Activated CD4-positive, alpha-beta T cell treated with anti-CD3 and anti-CD28 coated beads for 36 hours (primary cell): Measurements from ENCODE around the gene NFS1. TPM values are rescaled to one million over a fixed set of nuclear protein-coding genes. Genes with fewer than 3 reads are reported as not detected.
"Not testable (repeated sequence)": the region's sequence is repeated elsewhere in the genome, so short reads cannot be mapped to it uniquely, and the experiment has no call there.

ENCODE experiments used
- ATAC-seq: fragments of 200-7000 bp; cut with Tn5 transposase; one replicate; pipeline ENCODE4 v1.10.0; 2021; ENCODE audit warnings: mild to moderate bottlenecking, moderate library complexity
- CTCF ChIA-PET: fragments of 350-600 bp; sonication (Branson Sonifier 250); formaldehyde crosslinking; loops from one replicate; lab custom pipeline; 2021; ENCODE audit warnings: antibody characterized with exemption; lab: Charles Lee
- POLR2A ChIA-PET: fragments of 350-600 bp; sonication (Branson Sonifier 250); formaldehyde crosslinking; loops from one replicate; lab custom pipeline; 2021; ENCODE audit warnings: antibody characterized with exemption, inconsistent platforms; lab: Charles Lee
- DNase-seq: peaks from one replicate; pipeline ENCODE4 v3.0.0-alpha.2; 2020
- H3K27ac Mint-ChIP-seq: one replicate; pipeline ENCODE4 v1.8.0; 2021; ENCODE audit warnings: mixed read lengths
- H3K27me3 Mint-ChIP-seq: one replicate; pipeline ENCODE4 v1.8.0; 2021; ENCODE audit warnings: mixed read lengths
- H3K36me3 Mint-ChIP-seq: one replicate; pipeline ENCODE4 v1.8.0; 2021; ENCODE audit warnings: low read depth, mixed read lengths
- H3K4me1 Mint-ChIP-seq: one replicate; pipeline ENCODE4 v1.8.0; 2021; ENCODE audit warnings: mixed read lengths
- H3K4me3 Mint-ChIP-seq: one replicate; pipeline ENCODE4 v1.8.0; 2021; ENCODE audit warnings: mild to moderate bottlenecking, moderate library complexity, mixed read lengths
- H3K9me3 Mint-ChIP-seq: one replicate; pipeline ENCODE4 v1.8.0; 2021; ENCODE audit warnings: low read depth, mixed read lengths
- intact Hi-C, 2 experiments: fragments of 100-400 bp; cut with DNase I in 1 of 2; cut with micrococcal nuclease in 1 of 2; formaldehyde crosslinking; loops; one replicate each; pipeline versions ENCODE4 v1.14.2 to v1.15.1; 2022 to 2024; cut with DNase I, micrococcal nuclease
- total RNA-seq, 2 experiments: library from RNA; stranded (reverse); gene quantifications; one replicate each; pipeline ENCODE4 v1.2.3, GENCODE V29; 2021

The NFS1 gene
- total RNA-seq, 2 experiments from 2014 or later: 43.2 to 44.6 TPM

GRCh38 chr20:35710884-35711587, 11.9 kb upstream of the NFS1 start:
- peaks cover 46% of the 10 kb centered on the region for H3K4me1 Mint-ChIP-seq
- POLR2A ChIA-PET: interaction anchor here (0.6 to 1.5 kb wide), 9 partner anchors 9 to 126 kb away, joined by 3 to 11 read pairs (median 4); partner anchors contain the start of genes NFS1, RBM39 and ROMO1

GRCh38 chr20:35710039-35710438, 10.9 kb upstream of the NFS1 start:
- DNase-seq (no peak), ATAC-seq (no peak)
- peaks cover 40% of the 10 kb centered on the region for H3K4me1 Mint-ChIP-seq
- no peak overlapping the region for H3K27ac Mint-ChIP-seq
- peaks cover 68% of the 10 kb centered on the region for H3K36me3 Mint-ChIP-seq
- no peaks in the 10 kb centered on the region for H3K9me3 Mint-ChIP-seq
- ChIA-PET POLR2A (interaction anchor here (0.8 to 1.0 kb wide), 2 partner anchors 9 to 10 kb away, joined by 3 to 6 read pairs; no protein-coding TSS in a partner anchor), CTCF (interaction anchor here (1.3 to 1.5 kb wide), 3 partner anchors 9 to 90 kb away, joined by 3 to 5 read pairs (median 5); no protein-coding TSS in a partner anchor)
- intact Hi-C loops: no loop called here
- no peak overlapping the region for H3K4me3 Mint-ChIP-seq
- no peaks in the 10 kb centered on the region for H3K27me3 Mint-ChIP-seq

More at GRCh38 chr20:35710884-35711587, 11.9 kb upstream of the NFS1 start:
- peak overlapping the region; percentile 86 for H3K27ac Mint-ChIP-seq
- H3K27me3 Mint-ChIP-seq: no peaks in the 10 kb centered on the region
- ATAC-seq (no peak), DNase-seq (no peak)
- intact Hi-C loops: no loop called here
- no peaks in the 10 kb centered on the region for H3K9me3 Mint-ChIP-seq
- peaks cover 68% of the 10 kb centered on the region for H3K36me3 Mint-ChIP-seq
- H3K4me3 Mint-ChIP-seq: peak overlapping the region; percentile 33
- CTCF ChIA-PET: interaction anchor here (0.7 to 1.3 kb wide), 2 partner anchors 11 to 20 kb away, joined by 3 to 6 read pairs; no protein-coding TSS in a partner anchor

GRCh38 chr20:35709259-35709658, 10.1 kb upstream of the NFS1 start:
- Mint-ChIP-seq H3K4me1 (peaks cover 37% of the 10 kb centered on the region), H3K36me3 (peaks cover 74% of the 10 kb centered on the region), H3K27ac (peak overlapping the region; percentile 81), H3K4me3 (no peak overlapping the region), H3K9me3 (no peaks in the 10 kb centered on the region), H3K27me3 (no peaks in the 10 kb centered on the region)
- CTCF ChIA-PET: interaction anchor here (1.3 to 1.5 kb wide), 3 partner anchors 8 to 89 kb away, joined by 3 to 5 read pairs (median 5); no protein-coding TSS in a partner anchor
- DNase-seq: no peak
- intact Hi-C loops: loop anchor here in 1 of 2 experiments (2.0 to 10.0 kb wide), 2 partner anchors 26 to 244 kb away; no protein-coding TSS in a partner anchor
- POLR2A ChIA-PET: interaction anchor here (0.6 to 2.0 kb wide), 3 partner anchors 9 to 244 kb away, joined by 3 to 11 read pairs (median 6); no protein-coding TSS in a partner anchor
- no peak for ATAC-seq

GRCh38 chr20:35708502-35708901, 9.3 kb upstream of the NFS1 start:
- Mint-ChIP-seq H3K36me3 (peaks cover 76% of the 10 kb centered on the region), H3K27me3 (no peaks in the 10 kb centered on the region), H3K4me1 (peaks cover 37% of the 10 kb centered on the region), H3K27ac (no peak overlapping the region), H3K4me3 (no peak overlapping the region), H3K9me3 (no peaks in the 10 kb centered on the region)
- no peak for ATAC-seq
- POLR2A ChIA-PET: interaction anchor here (1.1 to 2.0 kb wide), 2 partner anchors 10 to 11 kb away, joined by 5 to 11 read pairs; no protein-coding TSS in a partner anchor
- CTCF ChIA-PET: interaction anchor here (0.8 to 1.1 kb wide), 2 partner anchors 31 to 50 kb away, joined by 3 read pairs; no protein-coding TSS in a partner anchor
- intact Hi-C loops: loop anchor here in 1 of 2 experiments (2.0 to 10.0 kb wide), 2 partner anchors 26 to 244 kb away; no protein-coding TSS in a partner anchor
- no peak for DNase-seq

DNA sequence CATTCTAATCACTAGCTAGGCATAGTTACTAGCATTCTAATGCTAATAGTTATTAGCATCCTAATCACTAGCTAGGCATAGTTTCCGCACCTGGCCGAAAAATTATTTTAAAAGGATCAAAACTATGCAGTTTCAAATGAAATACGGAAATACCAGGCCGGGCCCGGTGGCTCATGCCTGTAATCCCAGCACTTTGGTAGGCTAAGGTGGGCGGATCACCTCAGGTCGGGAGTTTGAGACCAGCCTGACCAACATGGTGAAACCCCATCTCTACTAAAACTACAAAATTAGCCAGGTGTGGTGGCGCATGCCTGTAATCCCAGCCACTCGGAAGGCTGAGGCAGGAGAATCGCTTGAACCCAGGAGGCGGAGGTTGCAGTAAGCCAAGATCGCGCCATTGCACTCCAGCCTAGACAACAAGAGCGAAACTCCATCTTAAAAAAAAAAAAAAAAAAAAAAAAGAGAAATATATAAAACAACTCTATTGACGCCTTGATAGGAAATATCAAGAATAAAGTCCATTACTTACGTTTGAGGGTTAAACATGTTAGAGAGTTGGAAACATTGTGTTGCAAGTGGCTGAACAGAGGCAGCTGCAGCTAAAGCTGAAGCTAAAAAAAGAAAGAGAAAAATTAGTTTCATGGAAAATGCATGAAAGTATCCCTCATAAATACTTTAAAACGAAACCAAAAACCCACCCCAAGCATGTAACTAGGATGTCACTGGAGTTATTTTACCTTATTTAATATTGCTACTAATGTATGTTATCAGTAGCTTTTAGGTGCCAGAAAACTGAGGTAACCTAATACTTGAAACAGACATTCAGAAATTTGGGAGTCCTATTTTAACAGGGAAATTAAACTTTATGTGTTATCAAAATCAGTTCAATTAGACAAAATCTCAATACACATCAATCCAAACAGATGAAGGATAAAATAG, 7.7 kb upstream of the NFS1 start:
- not testable (repeated sequence) for ATAC-seq, H3K27ac Mint-ChIP-seq, DNase-seq, H3K9me3 Mint-ChIP-seq, H3K27me3 Mint-ChIP-seq, H3K4me3 Mint-ChIP-seq
- peaks cover 79% of the 10 kb centered on the region for H3K36me3 Mint-ChIP-seq
- intact Hi-C loops: loop anchor here in 1 of 2 experiments (10.0 kb wide), 1 partner anchor 242 kb away; no protein-coding TSS in a partner anchor
- peaks cover 30% of the 10 kb centered on the region for H3K4me1 Mint-ChIP-seq
- ChIA-PET POLR2A (interaction anchor here (2.0 kb wide), 1 partner anchor 11 kb away, joined by 11 read pairs; no protein-coding TSS in a partner anchor), CTCF (interaction anchor here (0.7 to 1.6 kb wide), 3 partner anchors 13 to 228 kb away, joined by 3 read pairs; no protein-coding TSS in a partner anchor)

DNA sequence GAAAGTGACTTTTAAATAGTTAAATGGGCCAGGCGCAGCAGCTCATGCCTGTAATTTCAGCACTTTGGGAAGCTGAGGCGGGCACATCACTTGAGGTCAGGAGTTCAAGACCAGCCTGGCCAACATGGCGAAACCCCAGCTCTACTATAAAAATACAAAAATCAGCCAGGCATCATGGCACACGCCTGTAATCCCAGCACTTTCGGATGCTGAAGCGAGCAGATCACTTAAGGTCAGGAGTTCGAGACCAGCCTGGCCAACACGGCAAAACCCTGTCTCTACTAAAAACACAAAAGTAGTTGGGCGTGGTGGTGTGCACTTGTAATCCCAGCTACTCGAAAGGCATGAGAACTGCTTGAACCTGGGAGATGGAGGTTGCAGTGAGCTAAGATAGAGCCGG, 6.7 kb upstream of the NFS1 start:
- POLR2A ChIA-PET, H3K9me3 Mint-ChIP-seq, H3K27me3 Mint-ChIP-seq, DNase-seq, H3K4me3 Mint-ChIP-seq, ATAC-seq, H3K27ac Mint-ChIP-seq: not testable (repeated sequence)
- CTCF ChIA-PET: interaction anchor here (0.7 to 0.9 kb wide), 2 partner anchors 229 to 248 kb away, joined by 3 read pairs; partner anchors contain the start of gene SCAND1
- Mint-ChIP-seq H3K36me3 (peaks cover 76% of the 10 kb centered on the region), H3K4me1 (peaks cover 27% of the 10 kb centered on the region)
- intact Hi-C loops: loop anchor here in 1 of 2 experiments (10.0 kb wide), 1 partner anchor 241 kb away; no protein-coding TSS in a partner anchor

DNA sequence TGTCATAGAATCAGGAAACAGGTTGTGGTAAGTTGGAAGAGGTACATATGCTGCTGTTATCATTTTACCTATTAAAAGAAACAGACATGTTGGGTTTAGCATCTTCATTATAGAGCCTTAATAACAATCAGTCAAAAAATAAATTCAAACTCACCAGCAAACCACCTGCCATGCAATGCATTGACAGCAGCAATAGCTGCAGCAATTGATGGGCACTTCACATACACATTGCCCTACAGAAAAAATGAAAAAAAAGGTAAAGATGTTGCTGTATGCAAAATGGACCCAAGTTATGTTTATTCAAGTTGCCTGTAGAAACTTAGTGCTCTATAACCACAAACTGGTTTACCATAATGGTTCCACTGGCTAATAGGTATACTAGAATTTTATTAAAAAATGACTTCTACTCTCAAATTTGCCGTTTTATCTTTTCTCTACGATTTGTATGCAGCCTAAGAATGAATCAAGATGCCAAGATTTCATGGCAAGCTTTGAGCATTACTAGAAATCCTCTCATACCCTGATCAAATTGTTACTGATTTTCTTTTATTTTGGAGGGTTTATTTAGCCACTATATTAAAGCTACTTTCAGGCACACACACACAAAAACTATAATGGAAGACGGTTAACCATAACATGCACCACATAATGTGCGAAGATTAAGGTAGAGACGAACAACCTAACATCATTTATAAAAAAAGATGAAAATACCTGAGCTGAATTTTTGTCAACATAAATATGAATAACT, 5.5 kb upstream of the NFS1 start:
- peaks cover 74% of the 10 kb centered on the region for H3K36me3 Mint-ChIP-seq
- H3K27me3 Mint-ChIP-seq: no peaks in the 10 kb centered on the region
- ChIA-PET POLR2A (interaction anchor here (0.7 kb wide), 1 partner anchor 31 kb away, joined by 4 read pairs; no protein-coding TSS in a partner anchor), CTCF (interaction anchor here (1.0 kb wide), 1 partner anchor 17 kb away, joined by 3 read pairs; no protein-coding TSS in a partner anchor)
- ATAC-seq: no peak
- intact Hi-C loops: loop anchor here in 1 of 2 experiments (10.0 kb wide), 1 partner anchor 240 kb away; no protein-coding TSS in a partner anchor
- H3K9me3 Mint-ChIP-seq: no peaks in the 10 kb centered on the region
- H3K27ac Mint-ChIP-seq: no peak overlapping the region
- H3K4me1 Mint-ChIP-seq: peaks cover 30% of the 10 kb centered on the region
- no peak overlapping the region for H3K4me3 Mint-ChIP-seq
- DNase-seq: no peak

DNA sequence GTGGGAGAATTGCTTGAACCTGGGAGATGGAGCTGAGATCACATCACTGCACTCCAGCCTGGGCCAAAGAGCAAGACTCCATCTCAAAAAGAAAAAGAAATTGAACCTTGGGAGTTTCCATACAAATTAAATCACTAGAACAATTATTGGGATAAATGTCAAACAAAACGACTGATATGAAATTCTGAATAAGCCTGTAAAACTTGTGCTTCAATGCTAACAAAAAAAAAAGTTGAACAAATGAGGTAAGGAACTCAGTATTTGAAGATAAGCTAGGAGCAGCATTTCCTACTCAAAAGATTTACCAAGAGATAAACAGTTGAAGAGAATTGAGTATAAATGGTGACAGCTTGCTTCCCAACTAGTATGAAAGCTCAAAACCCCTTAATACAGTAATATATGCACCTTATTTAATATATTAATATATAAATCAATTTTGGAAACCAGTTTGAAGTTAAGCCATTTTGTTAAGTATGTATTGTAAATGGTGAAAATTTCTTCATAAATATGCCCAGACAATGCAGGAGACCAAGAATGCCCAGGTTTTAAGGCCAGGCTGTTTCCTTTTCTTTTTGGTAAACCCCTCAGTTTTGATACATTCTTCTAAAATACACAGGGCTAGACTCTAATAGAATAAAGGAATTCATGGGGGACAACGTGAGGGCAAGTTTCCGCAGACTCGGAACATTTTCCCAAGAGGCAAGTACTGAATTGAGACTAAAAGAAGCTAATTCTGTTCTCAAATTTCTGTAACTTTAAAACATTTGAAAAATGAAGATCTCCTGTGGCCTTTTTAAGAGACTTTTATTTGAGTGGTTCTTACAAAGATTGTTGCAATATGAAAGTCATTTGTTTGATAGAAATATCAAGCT, 3.9 kb upstream of the NFS1 start:
- Mint-ChIP-seq H3K4me3 (no peak overlapping the region), H3K27me3 (no peaks in the 10 kb centered on the region), H3K9me3 (no peaks in the 10 kb centered on the region), H3K4me1 (peaks cover 29% of the 10 kb centered on the region), H3K27ac (peak overlapping the region; percentile 52), H3K36me3 (peaks cover 73% of the 10 kb centered on the region)
- ChIA-PET POLR2A (interaction anchor here (0.7 to 2.4 kb wide), 10 partner anchors 8 to 41 kb away, joined by 3 to 11 read pairs (median 4); partner anchors contain the start of gene RBM39), CTCF (interaction anchor here (0.8 to 1.7 kb wide), 4 partner anchors 12 to 102 kb away, joined by 3 to 5 read pairs (median 4); no protein-coding TSS in a partner anchor)
- DNase-seq (no peak), ATAC-seq (no peak)
- intact Hi-C loops: loop anchor here (2.0 to 10.0 kb wide), 2 partner anchors 238 to 240 kb away; no protein-coding TSS in a partner anchor
